Lower lobe of right lung (tissue), 2 donors: Measurements from ENCODE around the gene REEP6. TPM values are rescaled to one million over a fixed set of nuclear protein-coding genes. Genes with fewer than 3 reads are reported as not detected.
A peak's percentile ranks its signal among the peaks of the same experiment; 100 is the strongest.

Source experiments
- ATAC-seq, 2 donors: fragments of 200-7000 bp; cut with Tn5 transposase; one replicate each; pipeline ENCODE4 v1.9.1; 2020 to 2022; ENCODE audit warnings: mild to moderate bottlenecking in 2 of 2, moderate library complexity in 2 of 2
- DNase-seq: peaks from one replicate; pipeline ENCODE4 v3.0.0-alpha.2; 2020
- H3K27ac ChIP-seq: fragments of 200-600 bp; one replicate; pipeline ENCODE4 v1.8.0; 2022
- H3K27me3 ChIP-seq: fragments of 200-600 bp; one replicate; pipeline ENCODE4 v1.8.0; 2022; ENCODE audit warnings: low read depth
- H3K36me3 ChIP-seq: fragments of 200-600 bp; one replicate; pipeline ENCODE4 v1.8.0; 2022; ENCODE audit warnings: mild to moderate bottlenecking
- H3K4me1 ChIP-seq: fragments of 200-600 bp; one replicate; pipeline ENCODE4 v1.8.0; 2022
- H3K4me3 ChIP-seq: fragments of 200-600 bp; one replicate; pipeline ENCODE4 v1.8.0; 2022; ENCODE audit warnings: mild to moderate bottlenecking
- H3K9me3 ChIP-seq: fragments of 200-600 bp; one replicate; pipeline ENCODE4 v1.8.0; 2022
- CTCF ChIP-seq: fragments of 200-600 bp; IDR thresholded peaks from one replicate; pipeline ENCODE4 v1.8.0; 2022; ENCODE audit warnings: antibody characterized with exemption, mild to moderate bottlenecking
- intact Hi-C: fragments of 100-400 bp; cut with DNase I; formaldehyde crosslinking; loops from one replicate; pipeline ENCODE4 v1.11.0; 2022
- total RNA-seq: library from RNA; stranded (reverse); fragmentation: NEBNext Ultra II Directional; extraction: Animal tissue kit (Norgen Biotek cat#: 25700); gene quantifications from one replicate; pipeline ENCODE4 v1.2.1, GENCODE V29; 2021
- donor health status: DM: no; HTN: yes; CAD: no; lungs with severe emphysema.

The REEP6 gene
- total RNA-seq, 1 donor from 2014 or later = 2.5 TPM

- intact Hi-C loops = no loop called here
- Histone ChIP-seq H3K27me3 (peaks cover 52% of the 10 kb centered on the region), H3K4me1 (peaks cover 20% of the 10 kb centered on the region), H3K4me3 (no peak overlapping the region), H3K9me3 (no peaks in the 10 kb centered on the region), H3K27ac (no peak overlapping the region), H3K36me3 (no peaks in the 10 kb centered on the region)
- no peak for DNase-seq
- TF ChIP-seq CTCF = no peak
- ATAC-seq = no peak
Measured at GRCh38 chr19:1511318-1512317, 20.6 kb downstream of the REEP6 start.

- DNase-seq (no peak), ATAC-seq (peak; percentile 68 to 69)
- peaks cover 15% of the 10 kb centered on the region for H3K4me1 ChIP-seq
- no peaks in the 10 kb centered on the region for H3K36me3 ChIP-seq
- H3K9me3 ChIP-seq = no peaks in the 10 kb centered on the region
- intact Hi-C loops = no loop called here
- H3K4me3 ChIP-seq = peak within 1 kb of the TSS; percentile 52
- H3K27ac ChIP-seq = peak within 1 kb of the TSS; percentile 24
- peaks cover 52% of the 10 kb centered on the region for H3K27me3 ChIP-seq
- no peak for TF ChIP-seq CTCF
Measured at GRCh38 chr19:1512671-1513498, 21.9 kb downstream of the REEP6 start, which contains the start of gene ADAMTSL5. Gene ADAMTSL5 (minus strand): TSS chr19:1513019. CDS start chr19:1510943, 2,076 bp downstream.

- DNase-seq = peak; percentile 66
- ATAC-seq = peak; percentile 76 to 78
Measured at GRCh38 chr19:1513499-1514294, 22.7 kb downstream of the REEP6 start.

GRCh38 chr19:1514295-1514661 is 23.3 kb downstream of the REEP6 start:
- H3K27ac ChIP-seq = no peak overlapping the region
- peaks cover 7% of the 10 kb centered on the region for H3K4me1 ChIP-seq
- no peak for ATAC-seq
- H3K36me3 ChIP-seq = no peaks in the 10 kb centered on the region
- peaks cover 58% of the 10 kb centered on the region for H3K27me3 ChIP-seq
- no peaks in the 10 kb centered on the region for H3K9me3 ChIP-seq
- no peak overlapping the region for H3K4me3 ChIP-seq
- intact Hi-C loops = no loop called here
- no peak for TF ChIP-seq CTCF
- DNase-seq = no peak

More at GRCh38 chr19:1513499-1514294, 22.7 kb downstream of the REEP6 start:
- intact Hi-C loops = no loop called here
- Histone ChIP-seq H3K9me3 (no peaks in the 10 kb centered on the region), H3K4me1 (peaks cover 7% of the 10 kb centered on the region), H3K27me3 (peaks cover 57% of the 10 kb centered on the region), H3K4me3 (peak overlapping the region; percentile 52), H3K27ac (no peak overlapping the region), H3K36me3 (no peaks in the 10 kb centered on the region)
- peak; percentile 61 for TF ChIP-seq CTCF
